ENCODE measurements around the gene BACE2. TPM values are rescaled to one million over a fixed set of nuclear protein-coding genes. Genes with fewer than 3 reads are reported as not detected.

Gene BACE2
- total RNA-seq, 1 experiment from 2014 or later, result 23.2 TPM

GRCh38 chr21:41219498-41220207, 51.7 kb downstream of the BACE2 start:
- Histone ChIP-seq H3K9me2 (ENCODE audit: insufficient read depth) (no peaks in the 10 kb centered on the region), H3K4me1 (ENCODE audit: control insufficient read depth in 1 of 2, insufficient read depth in 2 of 2, low read length in 2 of 2) (no peaks in the 10 kb centered on the region), H3K4me3 (replicated peaks in 1 of 2; ENCODE audit: low read depth in 1 of 2, low read length in 2 of 2) (no peak overlapping the region), H2AFZ (ENCODE audit: low read depth, low read length, poor library complexity, severe bottlenecking) (no peak overlapping the region), H3K27ac (ENCODE audit: low read depth, low read length) (no peak overlapping the region), H3K27me3 (ENCODE audit: insufficient read depth, low read length) (no peaks in the 10 kb centered on the region), H3K79me2 (ENCODE audit: insufficient read depth, low read length) (no peaks in the 10 kb centered on the region), H4K20me1 (ENCODE audit: insufficient read depth) (no peaks in the 10 kb centered on the region), H3K9me3 (ENCODE audit: control insufficient read depth in 1 of 2, insufficient read depth in 1 of 2, low read depth in 1 of 2, low read length in 2 of 2) (no peaks in the 10 kb centered on the region), H3K9ac (ENCODE audit: low read length) (no peak overlapping the region), H3K4me2 (ENCODE audit: low read length) (no peak overlapping the region), H3K36me3 (ENCODE audit: control insufficient read depth in 1 of 2, insufficient read depth in 2 of 2, low read length in 2 of 2) (no peaks in the 10 kb centered on the region)
- ChIA-PET CTCF (no interaction called here), POLR2A (no interaction called here), RAD21 (ENCODE audit: low non-redundant PET in 1 of 2, low total read pairs in 2 of 2, uncharacterized antibody in 2 of 2, unreplicated experiment in 2 of 2) (no interaction called here)
- intact Hi-C loops (cut with micrococcal nuclease), result no loop called here
- ATAC-seq (no peak), DNase-seq (ENCODE audit: low read depth, low spot score) (no peak)
- BruUV-seq (replicated peaks), result no TSS peak
- TF ChIP-seq POLR2A (IDR thresholded peaks at IDR 0.05; ENCODE audit: borderline replicate concordance, extremely low read depth, insufficient read depth, insufficient read length) (no peak), CBX3 (IDR thresholded peaks at IDR 0.05; ENCODE audit: low read depth) (no peak), EZH2phosphoT487 (IDR thresholded peaks at IDR 0.05; ENCODE audit: borderline replicate concordance) (no peak), SRF (IDR thresholded peaks at IDR 0.05; ENCODE audit: low read depth) (no peak), ZBTB33 (IDR thresholded peaks at IDR 0.05; ENCODE audit: extremely low read depth, insufficient replicate concordance, low read length) (no peak), TCF7L2 (IDR thresholded peaks at IDR 0.05; ENCODE audit: borderline replicate concordance, extremely low read depth, insufficient read depth, insufficient read length) (no peak), SIN3A (IDR thresholded peaks at IDR 0.05; ENCODE audit: low read depth) (no peak), CEBPB (IDR thresholded peaks at IDR 0.05; ENCODE audit: low read depth) (no peak), SP1 (IDR thresholded peaks at IDR 0.05; ENCODE audit: low read depth) (no peak), CTCF (IDR thresholded peaks at IDR 0.05 in 2 of 3, conservative IDR thresholded peaks at IDR 0.05 in 1 of 3; ENCODE audit: borderline replicate concordance in 1 of 3, insufficient read depth in 1 of 3, low read depth in 2 of 3, low read length in 2 of 3) (no peak)

All from HCT116 (cell line).